ENCODE data around the gene SLC25A17. TPM values are rescaled to one million over a fixed set of nuclear protein-coding genes. Genes with fewer than 3 reads are reported as not detected.
"Not testable (repeated sequence)": the region's sequence is repeated elsewhere in the genome, so short reads cannot be mapped to it uniquely, and the experiment has no call there.

SLC25A17 gene, protein sequence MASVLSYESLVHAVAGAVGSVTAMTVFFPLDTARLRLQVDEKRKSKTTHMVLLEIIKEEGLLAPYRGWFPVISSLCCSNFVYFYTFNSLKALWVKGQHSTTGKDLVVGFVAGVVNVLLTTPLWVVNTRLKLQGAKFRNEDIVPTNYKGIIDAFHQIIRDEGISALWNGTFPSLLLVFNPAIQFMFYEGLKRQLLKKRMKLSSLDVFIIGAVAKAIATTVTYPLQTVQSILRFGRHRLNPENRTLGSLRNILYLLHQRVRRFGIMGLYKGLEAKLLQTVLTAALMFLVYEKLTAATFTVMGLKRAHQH
- 20.3 TPM for polyA plus RNA-seq (ENCODE audit: insufficient read length)

DNA sequence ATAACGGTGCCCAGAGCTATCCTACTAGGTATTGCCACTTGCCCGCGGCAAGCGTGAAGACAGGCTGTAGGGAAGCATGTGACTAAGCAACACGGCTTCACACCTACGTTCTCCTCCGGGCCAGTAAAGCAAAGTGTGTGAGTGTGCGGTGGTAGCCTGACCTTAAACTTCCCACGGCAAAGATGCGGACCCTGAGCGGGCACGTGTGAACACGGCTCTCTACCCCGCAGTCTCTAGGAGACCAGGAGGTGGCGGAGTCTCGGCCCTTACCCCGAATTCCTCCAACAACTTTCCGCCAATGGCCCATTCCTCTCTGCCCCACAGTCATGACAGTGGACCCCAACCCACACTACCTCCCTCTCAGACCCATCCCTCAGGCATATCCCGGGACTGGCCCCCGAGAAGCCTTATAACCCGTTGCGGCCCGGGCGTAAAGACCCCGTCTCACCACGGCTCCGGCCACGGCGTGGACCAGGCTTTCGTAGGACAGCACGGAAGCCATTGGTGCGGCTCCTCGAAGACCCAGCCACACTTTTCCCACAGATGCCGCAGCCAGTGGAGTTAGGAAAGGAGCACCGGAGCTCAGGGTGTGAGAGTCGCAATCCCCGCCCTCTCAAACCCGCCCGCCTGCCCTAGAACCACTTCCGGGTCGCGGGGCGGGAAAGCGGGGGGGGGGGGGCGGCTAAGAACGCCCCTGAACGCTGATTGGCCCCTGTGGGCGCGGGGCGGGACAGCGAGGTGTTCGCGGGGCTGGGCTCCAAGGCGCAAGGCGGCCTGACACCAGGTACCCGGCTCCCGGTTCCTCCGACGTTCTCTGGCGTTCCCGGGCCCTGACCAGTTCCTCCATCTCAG is at the start of gene SLC25A17:
Gene SLC25A17 (minus strand): TSS at position 600 of the 852 bp plus-strand sequence. CDS start 98 bp downstream, at position 502.
- DNase-seq = peak; percentile 87

DNA sequence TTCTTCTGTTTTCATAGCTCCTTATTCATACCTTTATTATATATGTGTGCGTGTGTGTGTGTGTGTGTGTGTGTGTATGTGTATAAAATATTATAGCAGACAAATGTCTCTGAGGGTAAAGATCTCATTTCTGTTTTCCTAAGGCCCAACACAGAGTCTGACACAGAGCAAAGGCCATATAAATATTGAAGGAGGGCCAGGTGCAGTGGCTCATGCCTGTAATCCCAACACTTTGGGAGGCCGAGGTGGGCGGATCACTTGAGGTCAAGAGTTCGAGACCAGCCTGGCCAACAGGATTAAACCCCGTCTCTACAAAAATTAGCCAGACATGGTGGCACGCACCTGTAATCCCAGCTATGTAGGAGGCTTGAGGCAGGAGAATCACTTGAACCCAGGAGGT is 49.2 kb upstream of the SLC25A17 start:
- DNase-seq = not testable (repeated sequence)

DNA sequence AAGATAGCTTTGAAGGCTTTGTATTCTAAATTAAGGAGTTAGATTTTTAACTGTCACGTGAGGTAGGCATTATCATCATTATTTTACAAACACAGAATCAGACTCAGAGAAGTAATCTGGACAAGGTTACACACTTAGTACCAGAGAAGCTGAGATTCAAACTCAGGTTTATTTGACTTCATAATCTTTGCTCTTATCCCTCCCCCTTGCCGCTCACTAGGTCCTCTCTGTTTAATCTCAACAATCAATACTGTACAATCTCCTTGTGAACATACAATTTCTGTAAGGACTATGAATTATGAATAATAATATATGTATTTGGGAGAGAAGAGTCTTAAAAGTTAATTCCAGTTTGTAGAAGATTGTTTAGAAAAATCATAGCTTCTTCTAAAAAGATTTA is 48.0 kb upstream of the SLC25A17 start:
- DNase-seq = no peak

DNA sequence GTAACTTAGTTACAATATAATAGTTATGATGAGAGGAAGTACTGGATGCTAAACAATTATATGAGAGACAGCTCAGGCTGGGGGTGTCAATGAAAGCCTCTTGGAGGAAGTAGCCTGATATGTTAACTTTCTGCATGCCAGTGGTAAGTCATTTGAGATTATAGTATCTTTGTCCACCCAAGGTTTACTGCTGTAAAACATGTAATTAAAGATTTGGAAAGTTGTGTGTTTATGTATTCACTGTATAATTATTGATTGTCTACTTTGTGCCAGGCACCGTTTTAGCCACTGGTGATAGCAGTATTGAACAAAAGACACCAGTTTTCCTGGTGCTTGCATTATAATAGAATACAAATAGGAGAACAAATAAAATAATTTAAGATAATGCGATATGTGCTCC is 43.4 kb upstream of the SLC25A17 start:
- no peak for DNase-seq

DNA sequence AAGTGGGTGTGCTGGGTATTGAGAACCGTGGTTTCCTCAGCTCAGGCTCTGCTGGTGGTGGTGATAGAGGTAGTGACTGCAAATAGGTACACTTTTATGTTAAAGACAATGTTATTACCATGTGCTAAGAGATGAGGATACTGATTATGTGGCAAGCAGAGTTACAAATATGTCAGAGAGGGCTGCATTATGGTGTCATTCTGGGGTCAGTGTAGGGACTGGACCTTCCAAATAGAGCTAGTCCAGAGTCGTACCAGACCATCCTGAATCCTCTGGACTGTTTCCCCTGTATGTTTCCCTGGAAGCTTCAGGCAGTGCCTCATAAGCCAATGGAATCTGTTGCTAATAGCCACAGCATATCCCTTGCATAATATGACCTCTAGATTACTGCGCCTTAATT is 42.9 kb upstream of the SLC25A17 start, which contains the start of gene DNAJB7:
Gene DNAJB7 (minus strand): TSS at position 101 of the 400 bp plus-strand sequence. CDS start 119 bp downstream, outside the sequence.
- no peak for DNase-seq

DNA sequence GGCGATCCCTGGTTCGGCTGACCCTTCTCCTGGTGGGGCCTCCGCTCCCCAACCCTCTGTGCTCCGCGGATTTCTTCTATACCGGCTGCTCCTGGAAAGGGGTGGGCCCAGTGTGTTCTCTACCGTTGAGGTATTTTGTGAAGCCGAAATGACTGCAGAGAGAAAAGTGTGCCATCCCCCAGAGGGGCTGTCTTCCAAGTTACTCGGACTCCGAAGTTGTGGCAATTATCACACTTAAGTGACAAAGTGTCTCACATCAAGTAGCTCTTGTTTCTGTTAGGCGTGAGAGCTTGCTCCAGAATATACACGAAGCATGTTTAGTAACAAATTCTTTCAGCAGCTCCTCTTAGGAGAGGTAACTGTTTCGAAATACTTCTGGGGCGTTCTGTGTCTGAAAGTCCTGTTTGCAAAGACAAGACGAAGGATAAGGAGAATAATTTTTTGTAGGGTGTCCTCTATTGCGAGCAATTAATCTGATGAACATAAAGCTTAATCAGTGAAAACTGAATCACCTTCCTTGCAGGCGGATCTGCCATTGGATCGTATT is 38.2 kb upstream of the SLC25A17 start:
- DNase-seq = peak; percentile 15

DNA sequence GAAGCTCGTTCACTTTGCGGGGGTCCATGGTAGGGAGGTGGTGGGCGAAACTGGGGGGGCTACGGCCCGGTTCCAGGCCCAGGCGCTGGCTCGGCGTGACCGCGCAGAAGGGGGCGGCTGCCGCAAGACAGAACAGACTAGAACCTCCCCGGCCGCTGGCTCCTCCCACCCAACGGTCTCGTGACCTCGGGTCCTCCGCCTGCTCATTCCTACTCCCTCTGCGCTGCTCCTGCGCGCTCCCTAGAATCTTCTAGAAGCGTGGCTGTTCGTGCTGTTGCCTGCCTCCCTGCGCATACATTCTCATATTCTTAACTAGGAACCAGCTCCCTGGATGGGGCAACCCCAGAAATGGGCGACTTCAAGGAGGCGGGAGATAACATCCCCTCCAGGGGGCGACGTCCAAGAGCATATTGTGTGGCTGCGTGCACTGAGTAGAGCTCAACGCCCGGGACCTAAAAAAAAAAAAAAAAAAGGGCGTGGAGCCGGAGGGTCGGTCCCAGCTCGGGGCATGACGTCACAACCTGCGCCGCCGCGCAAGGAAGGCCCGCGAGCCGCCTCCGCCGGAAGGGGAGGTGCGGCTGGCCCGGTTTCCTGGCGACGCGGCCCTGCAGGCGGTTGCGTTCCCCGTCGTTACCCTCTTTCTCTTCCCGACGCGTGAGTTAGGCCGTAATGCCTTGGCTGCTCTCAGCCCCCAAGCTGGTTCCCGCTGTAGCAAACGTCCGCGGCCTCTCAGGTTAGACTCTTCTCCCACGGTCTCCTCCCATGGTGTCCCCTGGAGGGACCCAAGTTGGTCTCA is 37.6 kb upstream of the SLC25A17 start, which contains the start of the genes ST13 and XPNPEP3:
Gene ST13 (minus strand): TSS at position 127 of the 796 bp plus-strand sequence. CDS start 99 bp downstream, at position 28.
Gene XPNPEP3 (plus strand): TSS at position 636 of the 796 bp plus-strand sequence. CDS start 34 bp downstream, at position 670.
- peak; percentile 97 for DNase-seq

DNA sequence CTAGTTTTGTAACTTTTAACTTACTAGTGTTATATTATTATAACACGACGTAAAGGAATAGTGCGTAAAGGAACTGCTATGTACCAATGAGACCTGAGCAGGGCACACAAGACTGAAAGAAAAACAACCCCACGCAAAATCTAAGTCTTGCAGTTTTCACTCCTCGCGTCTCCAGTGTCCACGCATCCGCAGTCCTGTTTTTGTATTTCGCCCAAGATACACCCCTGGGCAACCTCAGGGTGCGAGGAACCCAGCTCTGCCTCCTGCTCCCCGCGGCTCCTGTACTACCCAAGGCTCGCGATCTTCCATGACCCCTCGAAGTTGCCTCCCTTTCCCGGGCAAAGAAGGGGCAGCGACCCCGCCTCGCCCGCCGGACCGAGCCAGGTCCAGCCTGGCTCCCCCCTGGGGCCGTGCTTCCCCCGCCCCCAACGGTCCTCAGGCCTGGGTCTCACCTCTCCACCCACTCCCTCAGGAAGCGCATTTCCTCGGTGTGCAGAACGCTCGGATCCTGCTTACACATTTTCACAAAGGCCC is 36.9 kb upstream of the SLC25A17 start:
- DNase-seq = peak; percentile 45

DNA sequence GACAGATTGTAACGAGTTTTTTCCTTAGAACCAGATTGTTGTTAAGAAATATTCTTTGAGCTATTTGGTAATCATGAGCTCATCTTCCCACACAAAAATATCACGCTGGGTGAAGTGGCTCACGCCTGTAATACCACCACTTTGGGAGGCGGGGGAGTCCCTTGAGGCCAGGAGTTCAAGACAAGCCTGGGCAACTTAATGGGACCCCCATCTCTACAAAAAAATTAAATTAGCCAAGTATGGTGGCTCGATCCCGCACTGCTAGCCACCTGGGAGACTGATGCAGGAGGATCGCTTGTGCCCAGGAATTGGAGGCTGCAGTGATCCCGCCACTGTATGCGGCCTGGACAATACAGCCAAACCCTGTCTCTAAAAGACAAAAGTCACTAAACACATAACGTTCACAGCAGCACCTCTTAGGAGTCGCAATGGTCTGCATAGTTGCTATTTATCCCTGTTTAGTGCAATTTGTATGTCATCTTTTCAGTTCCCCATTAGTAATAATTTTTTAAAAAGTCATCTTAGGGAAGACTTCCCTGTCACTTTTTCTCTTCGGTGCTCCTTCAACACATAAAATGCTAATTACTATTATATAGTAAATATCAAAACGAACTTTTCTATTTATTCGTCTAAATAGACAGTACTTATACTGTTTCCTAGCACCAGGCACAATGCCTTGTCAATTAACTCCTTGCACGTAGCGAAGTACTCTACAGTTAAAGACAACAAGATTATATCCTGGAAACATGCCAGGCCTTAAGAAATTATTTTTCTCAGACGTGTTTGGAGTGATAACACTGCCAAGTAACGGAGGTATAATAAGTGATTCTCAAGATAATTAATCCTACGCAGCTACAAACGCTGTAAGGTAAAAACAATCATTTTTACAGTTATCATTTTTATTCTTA is 36.2 kb upstream of the SLC25A17 start:
- no peak for DNase-seq

DNA sequence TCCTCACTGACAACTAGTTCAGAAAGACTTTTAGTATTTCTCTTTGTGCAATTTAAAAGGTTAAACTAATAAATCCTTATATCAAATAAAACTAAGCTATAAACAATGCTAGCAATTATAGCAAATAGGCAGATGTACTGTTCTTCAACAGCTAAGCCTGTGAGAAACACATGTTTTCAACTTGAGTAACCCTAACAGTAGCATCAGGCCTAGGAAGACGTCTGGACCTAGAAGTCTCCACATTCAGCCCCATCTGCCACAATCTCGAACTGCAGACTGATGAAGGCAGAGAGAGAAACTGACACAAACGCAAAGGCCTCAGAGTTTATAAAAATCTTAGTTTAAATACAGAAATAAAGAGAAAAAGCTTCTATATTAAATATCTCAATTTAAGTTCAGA is 34.8 kb upstream of the SLC25A17 start:
- no peak for DNase-seq

DNA sequence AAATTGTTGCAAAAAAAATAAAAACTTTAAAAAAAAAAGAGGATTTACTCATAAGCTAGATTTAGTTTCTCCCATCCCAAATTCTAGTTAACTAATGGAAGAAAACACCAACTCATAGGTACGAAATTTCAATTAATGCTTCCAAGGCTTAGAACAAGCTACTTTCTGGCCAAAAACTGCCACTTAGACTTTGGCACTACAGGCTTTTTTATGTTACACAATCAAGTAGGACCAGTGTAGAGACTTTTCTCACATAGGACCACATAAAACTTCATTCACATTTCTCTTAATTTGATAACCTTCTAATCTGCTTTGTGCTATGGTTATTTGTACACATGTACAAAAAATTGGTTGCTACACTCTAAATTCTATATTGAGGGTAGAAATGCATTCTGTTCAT is 34.2 kb upstream of the SLC25A17 start:
- DNase-seq = no peak

DNA sequence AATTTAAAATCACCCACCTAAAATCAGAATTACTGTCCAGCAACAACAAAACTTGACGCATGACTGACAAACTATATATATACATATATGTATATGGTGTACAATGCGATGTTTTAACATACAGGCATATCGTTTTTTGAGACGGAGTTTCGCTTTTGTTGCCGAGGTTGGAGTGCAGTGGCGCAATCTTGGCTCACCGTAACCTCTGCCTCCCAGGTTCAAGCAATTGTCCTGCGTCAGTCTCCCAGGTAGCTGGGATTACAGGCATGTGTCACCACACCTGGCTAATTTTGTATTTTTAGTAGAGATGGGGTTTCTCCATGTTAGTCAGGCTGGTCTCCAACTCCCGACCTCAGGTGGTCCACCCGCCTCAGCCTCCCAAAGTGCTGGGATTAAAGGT is 26.7 kb upstream of the SLC25A17 start:
- DNase-seq = not testable (repeated sequence)

DNA sequence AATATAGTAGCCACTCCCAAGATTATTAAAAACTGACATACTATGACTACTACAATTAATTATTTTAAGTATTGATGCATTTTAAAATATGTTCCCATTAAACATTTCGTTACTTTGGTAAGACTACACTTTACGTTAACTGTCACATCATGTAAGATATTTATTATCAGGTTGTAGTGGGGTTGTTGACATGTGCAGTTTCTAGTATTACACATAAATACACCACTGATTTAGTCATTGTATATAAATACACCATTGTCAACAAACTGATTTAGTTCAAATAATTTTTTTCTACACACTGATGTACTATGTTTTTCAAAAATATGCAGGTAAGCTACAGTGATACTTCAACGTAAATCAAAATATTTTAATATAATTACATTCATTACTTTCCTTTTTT is 25.8 kb upstream of the SLC25A17 start:
- no peak for DNase-seq

DNA sequence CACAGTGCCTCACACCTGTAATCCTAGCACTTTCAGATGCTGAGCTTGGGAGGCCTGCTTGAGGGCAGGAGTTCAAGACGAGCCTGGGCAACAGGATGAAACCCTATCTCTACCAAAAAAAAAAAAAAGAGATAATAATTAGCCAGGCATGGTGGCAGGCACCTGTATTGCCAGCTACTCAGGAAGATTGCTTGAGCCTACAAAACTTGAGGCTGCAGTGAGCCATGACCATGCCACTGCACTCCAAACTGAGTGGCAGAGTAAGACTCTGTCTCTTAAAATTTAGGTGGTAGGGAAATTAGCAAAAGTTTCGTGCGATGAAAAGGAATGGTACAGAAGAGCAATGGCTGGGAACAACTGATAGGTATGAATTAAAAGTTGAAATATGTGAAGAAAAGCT is 19.3 kb upstream of the SLC25A17 start:
- DNase-seq = no peak

DNA sequence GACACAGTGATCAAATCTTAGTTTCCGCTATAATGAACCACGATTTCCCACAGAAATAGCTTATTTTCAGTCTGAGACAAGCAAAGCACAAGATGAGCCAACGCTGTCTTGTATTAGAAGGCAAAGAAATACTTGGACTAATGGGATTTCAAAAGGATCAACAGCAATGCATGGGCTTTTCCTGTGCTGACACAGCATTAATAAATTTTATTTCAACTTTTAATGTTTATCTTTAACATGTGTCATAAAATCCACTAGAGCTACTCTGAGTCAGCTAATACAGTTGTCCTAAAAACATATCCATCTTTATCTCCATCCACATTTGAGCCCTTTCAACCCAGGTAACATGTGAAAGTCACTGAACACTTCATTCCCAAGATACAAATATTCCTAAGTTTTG is 15.5 kb upstream of the SLC25A17 start:
- no peak for DNase-seq

DNA sequence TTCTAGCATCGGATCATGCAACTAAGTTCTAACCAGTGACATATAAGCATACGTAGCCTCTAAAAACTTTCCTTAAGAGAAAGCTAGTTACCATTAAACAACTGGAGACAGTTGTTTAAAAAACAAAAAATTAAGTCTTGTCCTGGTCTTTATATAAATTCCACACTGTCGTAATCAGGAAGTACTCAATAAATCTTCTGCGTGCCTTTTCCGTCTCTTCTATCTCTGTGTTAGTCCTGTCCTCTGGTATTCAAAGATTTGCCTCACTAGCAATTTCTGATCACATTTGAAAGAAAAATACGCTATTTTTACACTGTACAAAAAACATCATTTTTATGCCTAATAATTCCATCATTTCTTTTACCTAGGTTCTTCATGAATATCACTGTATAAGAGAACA is 10.0 kb upstream of the SLC25A17 start:
- no peak for DNase-seq

DNA sequence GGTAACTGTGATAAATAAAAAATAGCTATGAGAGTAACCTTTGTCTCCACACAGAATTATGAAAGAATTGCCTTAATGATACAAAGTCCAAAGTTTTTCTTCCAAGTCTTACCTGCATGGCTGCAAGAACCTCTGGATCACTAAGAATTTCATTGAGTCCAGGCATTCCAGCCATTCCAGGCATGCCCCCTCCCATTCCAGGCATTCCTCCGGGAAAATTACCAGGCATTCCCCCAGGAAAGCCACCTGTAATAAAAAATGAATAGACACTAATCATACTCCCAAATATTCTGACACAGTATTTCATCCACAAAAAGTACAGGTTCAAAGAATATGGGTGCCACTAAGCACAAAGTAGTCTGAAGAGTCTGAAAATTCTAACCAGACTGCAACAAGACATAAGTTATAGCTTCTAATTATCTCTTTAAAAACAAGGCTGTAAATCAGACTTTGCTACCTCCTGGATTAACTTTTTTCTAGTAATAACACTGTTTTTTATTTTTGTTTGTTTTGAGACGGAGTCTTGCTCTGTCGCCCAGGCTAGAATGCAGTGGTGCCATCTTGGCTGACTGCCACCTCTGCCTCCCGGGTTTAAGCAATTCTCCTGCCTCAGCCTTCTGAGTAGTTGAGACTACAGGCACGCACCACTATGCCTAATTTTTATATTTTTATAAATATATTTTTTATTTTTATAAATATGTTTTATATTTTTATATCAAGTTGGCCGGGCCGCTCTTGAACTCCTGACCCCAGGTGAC is 8.0 kb upstream of the SLC25A17 start:
- DNase-seq = no peak

DNA sequence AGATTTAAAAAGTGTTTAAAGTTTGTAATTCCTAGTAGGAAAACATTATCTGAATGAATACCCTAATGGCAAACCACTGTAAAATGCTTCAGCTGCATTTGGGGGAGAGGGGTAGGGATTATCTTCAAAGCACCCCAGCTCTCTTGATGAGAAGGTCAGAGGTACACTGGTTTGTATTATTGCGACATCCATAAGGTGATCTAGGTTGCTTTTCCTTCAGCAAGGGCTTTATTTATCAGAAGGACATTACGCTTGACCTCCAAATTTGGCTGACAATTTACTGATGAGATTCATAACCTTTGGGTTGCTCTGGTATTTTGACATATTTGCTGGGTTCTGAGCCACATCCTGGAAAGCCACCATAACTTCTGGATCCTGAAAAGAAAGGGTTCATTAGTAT is 7.1 kb upstream of the SLC25A17 start:
- not testable (repeated sequence) for DNase-seq

DNA sequence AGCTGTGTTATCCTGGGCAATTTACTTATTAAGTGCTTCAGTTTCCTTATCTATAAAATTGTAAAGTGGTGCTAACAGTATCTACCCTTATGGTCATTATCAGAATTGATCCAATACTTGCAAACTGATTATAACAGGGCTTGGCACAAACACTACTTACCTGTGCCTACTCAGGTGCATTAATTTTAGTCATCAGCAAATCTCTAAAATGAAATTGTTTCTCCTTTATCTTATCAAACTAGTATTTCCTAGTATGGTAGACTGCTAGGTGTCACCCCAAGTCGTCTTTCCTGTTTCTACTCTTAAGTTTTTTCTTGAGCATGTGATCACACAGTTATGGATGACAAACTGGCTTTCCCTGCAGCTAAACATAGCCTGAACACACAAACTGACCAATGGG is 4.3 kb upstream of the SLC25A17 start:
- no peak for DNase-seq

DNA sequence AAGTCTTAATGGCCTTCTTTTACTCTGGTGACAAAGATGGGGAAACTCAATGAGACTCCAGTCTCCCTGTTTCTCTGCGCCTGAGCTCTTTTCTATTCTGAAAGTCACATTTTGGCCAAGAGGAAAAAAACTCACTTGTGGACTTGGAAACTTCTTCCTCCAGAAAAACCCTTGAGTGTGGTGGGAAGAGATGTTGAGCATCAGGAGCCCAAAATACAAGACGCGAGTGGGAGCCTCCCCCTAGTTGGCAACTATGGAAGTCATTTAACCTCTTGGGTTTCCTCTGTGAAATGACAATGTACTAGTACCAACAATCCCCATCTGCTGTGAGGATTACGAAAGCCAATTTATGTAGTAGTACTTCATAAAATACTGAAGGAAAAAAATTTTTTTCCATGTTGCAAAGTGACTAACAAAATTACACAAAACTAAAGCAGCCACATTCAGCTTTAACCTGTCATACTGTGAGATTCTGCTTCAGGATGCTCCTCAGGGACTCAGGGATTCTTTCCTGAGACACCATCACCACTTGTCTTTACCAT is 524 bp upstream of the SLC25A17 start:
- no peak for DNase-seq
